IMR-90 (cell line): ENCODE results near the gene RDH13. TPM values are rescaled to one million over a fixed set of nuclear protein-coding genes. Genes with fewer than 3 reads are reported as not detected.

Experiments used
- ATAC-seq: fragments of 200-7000 bp; cut with Tn5 transposase; 2 replicates; pipeline ENCODE4 v1.9.1; 2020; ENCODE audit warnings: low read depth, mild to moderate bottlenecking, moderate library complexity
- BruUV-seq: library from RNA; stranded (reverse); fragments of 400-500 nt; replicated peaks from 2 replicates; lab custom pipeline; 2021; lab: Mats Ljungman, UMichigan
- CTCF ChIA-PET: fragments of 300-600 bp; formaldehyde crosslinking; extraction: SDS; loops from one replicate; lab custom pipeline; 2021; ENCODE audit warnings: antibody characterized with exemption; lab: Yijun Ruan, JAX
- POLR2A ChIA-PET: fragments of 300-600 bp; sonication (Branson Sonifier 250); formaldehyde crosslinking; loops from one replicate; lab custom pipeline; 2022; ENCODE audit warnings: antibody characterized with exemption; ENCODE audit not compliant: unreplicated experiment; lab: Charles Lee
- DNase-seq: peaks from one replicate; pipeline ENCODE4 v3.0.0; 2013
- H2AFZ ChIP-seq: replicated peaks from 2 replicates; pipeline ENCODE3; 2013; ENCODE audit warnings: low read length, mild to moderate bottlenecking; ENCODE audit not compliant: poor library complexity
- H2AK5ac ChIP-seq: 2 replicates; pipeline ENCODE4 v1.6.1; 2013; ENCODE audit warnings: low read depth, low read length, inconsistent platforms
- H2AK9ac ChIP-seq: replicated peaks from 2 replicates; pipeline ENCODE3; 2013; ENCODE audit warnings: mild to moderate bottlenecking, low read depth, low read length, moderate library complexity; ENCODE audit not compliant: poor library complexity
- H2BK120ac ChIP-seq: 2 replicates; pipeline ENCODE4 v1.6.1; 2013; ENCODE audit warnings: low read depth, low read length, inconsistent platforms
- H2BK15ac ChIP-seq: 3 replicates; pipeline ENCODE4 v1.6.1; 2013; ENCODE audit warnings: low read depth, low read length, inconsistent platforms
- H2BK20ac ChIP-seq: 2 replicates; pipeline ENCODE4 v1.6.1; 2013; ENCODE audit warnings: low read depth, mild to moderate bottlenecking, inconsistent platforms, low read length, moderate library complexity
- H2BK5ac ChIP-seq: 2 replicates; pipeline ENCODE4 v1.6.1; 2013; ENCODE audit warnings: mild to moderate bottlenecking, low read depth, low read length, inconsistent platforms; ENCODE audit not compliant: poor library complexity, severe bottlenecking
- H3K14ac ChIP-seq: replicated peaks from 2 replicates; pipeline ENCODE4 v1.6.1; 2013; ENCODE audit warnings: low read depth, low read length, inconsistent platforms
- H3K18ac ChIP-seq: 2 replicates; pipeline ENCODE4 v1.6.1; 2013; ENCODE audit warnings: low read depth, low read length, control low read depth
- H3K23ac ChIP-seq: 2 replicates; pipeline ENCODE4 v1.6.1; 2013; ENCODE audit warnings: low read depth, low read length, inconsistent platforms
- H3K27ac ChIP-seq: 2 replicates; pipeline ENCODE4 v1.5.1; 2013; ENCODE audit warnings: mild to moderate bottlenecking, control low read depth, low read length; ENCODE audit not compliant: insufficient read depth
- H3K27me3 ChIP-seq: 2 replicates; pipeline ENCODE4 v1.6.1; 2013; ENCODE audit warnings: low read length; ENCODE audit not compliant: control insufficient read depth, insufficient read depth
- H3K36me3 ChIP-seq: 2 replicates; pipeline ENCODE4 v1.6.1; 2013; ENCODE audit warnings: low read length, mixed read lengths; ENCODE audit not compliant: control insufficient read depth, insufficient read depth
- H3K4ac ChIP-seq: 2 replicates; pipeline ENCODE4 v1.6.1; 2013; ENCODE audit warnings: low read depth, low read length, inconsistent platforms
- H3K4me1 ChIP-seq: 2 replicates; pipeline ENCODE4 v1.6.1; 2013; ENCODE audit warnings: low read length, mixed read lengths; ENCODE audit not compliant: control insufficient read depth, insufficient read depth
- H3K4me2 ChIP-seq: 2 replicates; pipeline ENCODE4 v1.6.1; 2013; ENCODE audit warnings: low read depth, mild to moderate bottlenecking, control low read depth, low read length, moderate library complexity
- H3K4me3 ChIP-seq: 2 replicates; pipeline ENCODE4 v1.5.1; 2013; ENCODE audit warnings: low read depth, mild to moderate bottlenecking, control low read depth, low read length, moderate library complexity; ENCODE audit not compliant: insufficient read depth
- H3K56ac ChIP-seq: 2 replicates; pipeline ENCODE4 v1.6.1; 2013; ENCODE audit warnings: low read length, inconsistent platforms; ENCODE audit not compliant: insufficient read depth; ENCODE audit errors: extremely low read depth
- H3K79me1 ChIP-seq, 2 experiments: 2 replicates each; pipeline ENCODE4 v1.6.1; 2013; ENCODE audit warnings: low read length in 2 of 2, inconsistent platforms in 1 of 2, low read depth in 1 of 2
- H3K9ac ChIP-seq: 2 replicates; pipeline ENCODE4 v1.6.1; 2013; ENCODE audit warnings: low read depth, low read length, control low read depth
- H3K9me1 ChIP-seq: 2 replicates; pipeline ENCODE4 v1.6.1; 2013; ENCODE audit warnings: low read length, inconsistent platforms; ENCODE audit not compliant: insufficient read depth
- H3K9me3 ChIP-seq: 2 replicates; pipeline ENCODE4 v1.6.1; 2013; ENCODE audit warnings: low read length; ENCODE audit not compliant: control insufficient read depth, insufficient read depth
- H4K20me1 ChIP-seq: 2 replicates; pipeline ENCODE4 v1.6.1; 2013; ENCODE audit warnings: low read length, inconsistent platforms; ENCODE audit not compliant: insufficient read depth
- H4K5ac ChIP-seq: 2 replicates; pipeline ENCODE4 v1.6.1; 2013; ENCODE audit warnings: mild to moderate bottlenecking, low read depth, low read length, control low read depth
- H4K8ac ChIP-seq, 2 experiments: 2 replicates each; pipeline ENCODE4 v1.6.1; 2013; ENCODE audit warnings: low read depth in 2 of 2, low read length in 2 of 2, control low read depth in 1 of 2, inconsistent platforms in 1 of 2
- H4K91ac ChIP-seq: 2 replicates; pipeline ENCODE4 v1.6.1; 2013; ENCODE audit warnings: low read depth, low read length, inconsistent platforms; ENCODE audit not compliant: insufficient read depth
- BHLHE40 ChIP-seq: fragments of 150-350 bp; IDR thresholded peaks from 2 replicates; pipeline ENCODE4 v1.6.1; 2016; ENCODE audit warnings: mild to moderate bottlenecking, low read depth, low read length
- MAFK ChIP-seq: IDR thresholded peaks from 2 replicates; pipeline ENCODE4 v1.6.1; 2012; ENCODE audit warnings: low read depth, low read length, improper control_type of control experiment
- MXI1 ChIP-seq: IDR thresholded peaks from 2 replicates; pipeline ENCODE4 v1.6.1; 2012; ENCODE audit warnings: low read depth, mild to moderate bottlenecking, low read length, moderate library complexity, borderline replicate concordance
- NFE2L2 ChIP-seq: fragments of 150-350 bp; IDR thresholded peaks from 2 replicates; pipeline ENCODE4 v1.6.1; 2016; ENCODE audit warnings: low read depth, mild to moderate bottlenecking, low read length
- WGBS, 2 experiments: methylation state at CpG; one replicate each; pipeline versions ENCODE4 v1.1.5 to v1.1.7; 2013; ENCODE audit warnings: missing lambda C conversion rate in 2 of 2; ENCODE audit not compliant: insufficient read length in 1 of 2; ENCODE audit errors: extremely low coverage in 2 of 2; 5-methylcytosine and 5-hydroxymethylcytosine counted together
- dilution Hi-C: fragments of 300-500 bp; cut with HindIII; formaldehyde crosslinking; loops from one replicate; pipeline ENCODE4 v1.14.3; 2018; ENCODE audit warnings: low sequenced_read_pairs; ENCODE audit not compliant: unreplicated experiment
- in situ Hi-C: fragments of 300-500 bp; cut with MboI; formaldehyde crosslinking; loops from 3 replicates; pipeline ENCODE4 v1.14.3; 2019; ENCODE audit warnings: low sequenced_read_pairs, inconsistent platforms, mixed read lengths
- intact Hi-C: fragments of 100-400 bp; cut with micrococcal nuclease; formaldehyde crosslinking; loops from 2 replicates; pipeline ENCODE4 v1.10.0; 2022
- polyA plus RNA-seq, 3 experiments: library from polyadenylated mRNA; depleted of rRNA; stranded (reverse); fragments of >200 nt; gene quantifications; 2 replicates each; pipeline ENCODE4 v1.2.3, GENCODE V29; 2012; ENCODE audit warnings: low replicate concordance in 1 of 3
- total RNA-seq: library from RNA; depleted of rRNA; stranded (reverse); fragments of >200 nt; gene quantifications from 2 replicates; pipeline ENCODE4 v1.2.3, GENCODE V29; 2012
- TF ChIP-seq, protein P1 (sequence below): fragments of 150-350 bp; IDR thresholded peaks from 2 replicates; pipeline ENCODE4 v1.6.1; 2016; ENCODE audit warnings: low read depth, mild to moderate bottlenecking, low read length, moderate library complexity, borderline replicate concordance

The RDH13 gene
- total and polyA plus RNA-seq, 2 of the 4 experiments (the other 2 are of a cell fraction) = 7.5 to 7.8 TPM

DNA sequence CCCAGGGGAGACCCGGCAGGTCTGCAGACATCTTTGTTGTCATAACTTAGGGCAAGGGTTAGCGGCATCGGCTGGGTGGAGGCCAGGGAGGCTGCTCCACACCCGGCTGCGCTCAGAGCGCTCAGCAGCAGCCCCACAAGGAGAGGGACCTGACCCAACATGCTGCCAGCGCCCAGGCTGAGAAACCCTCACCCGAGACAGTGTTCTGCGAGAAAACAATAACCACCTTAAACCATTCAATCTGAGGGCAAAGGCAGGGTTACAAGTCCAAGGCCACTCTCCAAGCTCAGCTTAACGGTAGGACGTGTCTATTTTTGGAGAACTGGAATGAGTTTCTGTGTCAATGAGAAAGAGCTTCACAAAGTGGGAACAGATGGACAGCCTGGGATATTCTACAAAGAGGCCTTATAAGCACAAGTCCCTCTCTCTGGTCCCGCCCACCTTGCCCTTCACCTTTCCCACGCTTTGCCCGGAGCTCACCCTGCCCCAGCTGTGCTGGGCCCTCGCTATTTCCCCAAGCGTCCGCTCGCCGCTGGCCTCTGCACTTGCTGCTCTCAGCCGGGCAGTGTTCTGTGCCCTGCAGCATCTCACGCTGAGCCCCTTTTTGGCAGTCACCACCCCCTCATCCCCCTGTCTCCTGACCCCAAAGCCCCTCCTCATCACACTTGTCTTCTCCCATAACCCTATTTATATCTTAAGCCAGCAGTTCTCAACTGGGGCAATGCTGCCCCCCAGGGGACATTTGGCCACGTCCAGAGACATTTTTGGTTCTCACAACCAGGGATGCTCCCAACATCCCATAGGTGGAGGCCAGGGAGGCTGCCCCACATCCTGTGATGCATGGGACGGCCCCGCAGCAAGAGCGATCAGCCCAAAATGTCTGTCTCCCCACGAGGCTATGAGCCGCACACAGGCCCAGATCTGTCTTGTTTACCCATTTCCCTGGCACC lies 36.9 kb upstream of the RDH13 start:
- Histone ChIP-seq H2BK15ac (no peak overlapping the region), H3K27ac (no peak overlapping the region), H3K18ac (no peak overlapping the region), H3K4ac (no peak overlapping the region), H2AFZ (no peak overlapping the region), H2AK5ac (no peak overlapping the region), H3K9me3 (peaks cover 4% of the 10 kb centered on the region), H3K14ac (no peak overlapping the region), H2BK5ac (no peak overlapping the region), H3K27me3 (no peaks in the 10 kb centered on the region), H4K5ac (no peak overlapping the region), H4K91ac (no peak overlapping the region), H3K4me2 (no peak overlapping the region), H4K8ac (no peak overlapping the region), H3K36me3 (peaks cover 30% of the 10 kb centered on the region), H3K79me1 (peaks cover 14 to 23% of the 10 kb centered on the region in 2 experiments), H3K4me3 (no peak overlapping the region), H3K4me1 (no peaks in the 10 kb centered on the region), H3K56ac (no peak overlapping the region), H2BK120ac (no peak overlapping the region), H2AK9ac (no peak overlapping the region), H4K20me1 (peaks cover 3% of the 10 kb centered on the region), H3K9ac (no peak overlapping the region), H3K9me1 (no peaks in the 10 kb centered on the region), H2BK20ac (no peak overlapping the region), H3K23ac (no peak overlapping the region)
- no peak for TF ChIP-seq BHLHE40
- no peak for TF ChIP-seq MAFK
- TF ChIP-seq, protein P1, sequence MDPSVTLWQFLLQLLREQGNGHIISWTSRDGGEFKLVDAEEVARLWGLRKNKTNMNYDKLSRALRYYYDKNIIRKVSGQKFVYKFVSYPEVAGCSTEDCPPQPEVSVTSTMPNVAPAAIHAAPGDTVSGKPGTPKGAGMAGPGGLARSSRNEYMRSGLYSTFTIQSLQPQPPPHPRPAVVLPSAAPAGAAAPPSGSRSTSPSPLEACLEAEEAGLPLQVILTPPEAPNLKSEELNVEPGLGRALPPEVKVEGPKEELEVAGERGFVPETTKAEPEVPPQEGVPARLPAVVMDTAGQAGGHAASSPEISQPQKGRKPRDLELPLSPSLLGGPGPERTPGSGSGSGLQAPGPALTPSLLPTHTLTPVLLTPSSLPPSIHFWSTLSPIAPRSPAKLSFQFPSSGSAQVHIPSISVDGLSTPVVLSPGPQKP = no peak
- TF ChIP-seq MXI1 = no peak
- TF ChIP-seq NFE2L2 = no peak
- CTCF ChIA-PET = no interaction called here
- POLR2A ChIA-PET = no interaction called here
- ATAC-seq = no peak
- in situ Hi-C loops = loop anchor here (25.0 kb wide), 1 partner anchor 537 kb away; the partner anchor contains the start of genes CCDC106, ZNF580 and ZNF581
- no peak for DNase-seq
- WGBS, 2 experiments = 81% methylated on average over 11 of the region's 27 CpGs; no CpG with 5 or more reads in 1 of the 2 experiments
- intact Hi-C loops = no loop called here
- dilution Hi-C loops = no loop called here
- no TSS peak for BruUV-seq
